Dedifferentiated amniotic fluid mesenchymal stem cell (primary cell): Measurements from ENCODE around the gene SMAD3.

ENCODE experiments used
- DNase-seq: peaks from one replicate; pipeline ENCODE4 v3.0.0-alpha.2; 2016; ENCODE audit errors: extremely low spot score

Gene SMAD3

DNA sequence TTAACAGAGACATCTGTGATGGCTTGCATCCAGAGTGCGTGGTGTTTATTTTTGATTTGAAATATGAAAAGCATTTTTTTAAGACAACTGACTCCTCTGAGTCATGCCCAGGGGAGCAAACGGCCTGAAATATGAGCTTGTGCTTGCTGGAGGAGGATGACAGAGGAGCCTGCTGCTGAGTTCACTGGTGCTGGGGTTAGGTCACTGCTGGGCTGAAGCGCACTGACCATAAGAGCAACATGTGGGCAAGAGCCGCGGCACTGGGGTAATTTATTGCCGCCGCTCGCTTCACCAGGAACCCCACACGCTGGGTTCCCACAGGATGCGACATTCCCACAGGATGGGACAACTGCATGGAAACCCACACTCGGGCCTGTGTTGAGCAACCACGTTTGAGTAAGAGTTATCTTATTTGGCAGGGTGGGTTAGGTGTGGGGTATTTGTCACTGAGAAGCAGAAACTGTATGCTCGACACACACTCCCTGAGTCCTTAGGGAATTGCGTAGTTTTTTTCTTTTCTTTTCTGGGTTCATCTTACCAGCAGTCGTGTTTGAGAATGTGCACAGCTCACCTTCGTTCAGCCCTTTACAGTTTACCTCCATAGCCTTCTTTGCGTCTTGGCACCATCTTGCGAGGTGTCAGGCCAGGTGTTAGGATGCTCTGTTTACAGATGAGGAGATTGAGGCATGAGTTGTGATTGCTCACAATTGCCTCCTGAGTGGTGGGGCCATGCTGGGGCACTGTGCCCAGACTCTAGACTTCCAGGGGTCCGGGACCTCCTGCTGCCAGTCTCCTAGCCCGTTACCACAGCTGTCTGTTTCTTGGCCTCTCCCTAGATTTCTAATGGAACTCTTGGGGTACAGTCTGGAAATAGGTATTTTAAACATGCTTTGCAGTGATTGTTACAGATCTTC, 60.4 kb downstream of the SMAD3 start:
- peak; percentile 97 for DNase-seq

DNA sequence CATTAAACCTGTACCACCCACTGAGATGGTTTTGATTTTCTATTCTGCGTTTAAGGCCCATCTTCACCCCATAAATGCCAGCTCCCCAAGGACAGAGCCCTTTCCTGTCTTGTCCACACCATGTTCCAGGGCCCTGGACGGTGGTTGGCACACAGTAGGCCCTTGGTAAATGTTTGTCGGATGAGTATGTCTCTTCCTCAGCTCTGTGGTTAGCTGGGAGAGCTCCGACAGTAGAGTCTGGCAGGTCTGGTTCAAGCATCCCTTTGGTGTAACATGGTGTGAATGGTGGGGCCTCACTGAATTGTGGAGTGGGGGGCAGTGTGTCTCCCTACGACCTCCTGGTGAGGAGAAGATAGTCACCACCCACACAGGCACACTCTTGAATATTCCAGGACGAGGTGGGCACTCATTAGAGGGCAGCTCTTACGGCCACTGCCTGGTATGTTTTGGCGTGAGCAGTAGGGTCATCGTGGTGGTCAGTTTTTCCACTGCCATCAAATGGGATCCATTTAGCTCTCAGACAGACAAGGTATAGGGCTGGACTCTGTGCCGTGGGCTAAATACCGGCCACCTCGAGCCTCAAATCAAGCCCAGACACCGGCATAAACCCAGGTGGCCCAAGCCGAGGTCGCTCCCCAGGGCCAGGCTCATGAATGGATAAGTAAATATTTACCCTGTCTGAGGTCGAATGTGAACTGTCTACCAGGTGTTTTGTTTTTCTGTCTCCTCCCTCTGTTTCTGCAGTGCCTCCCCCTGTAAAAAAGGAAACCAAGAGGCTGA, 61.3 kb downstream of the SMAD3 start:
- DNase-seq = no peak

DNA sequence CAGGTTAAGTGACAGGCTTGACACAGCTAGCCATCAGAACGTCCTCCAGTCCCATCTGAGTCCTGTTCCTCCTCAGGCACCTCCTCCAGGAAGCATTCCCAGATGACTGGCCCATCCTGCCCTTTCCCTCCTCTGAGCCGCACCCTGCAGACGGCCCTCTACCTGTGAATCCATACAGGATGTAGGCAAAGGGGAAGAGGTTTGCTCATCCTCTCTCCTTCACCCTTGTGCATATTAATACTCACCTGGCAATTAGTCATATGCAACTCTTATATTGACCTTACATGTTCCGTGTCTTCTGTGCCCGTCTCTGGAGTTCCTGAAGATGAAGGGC, 61.9 kb downstream of the SMAD3 start:
- no peak for DNase-seq

DNA sequence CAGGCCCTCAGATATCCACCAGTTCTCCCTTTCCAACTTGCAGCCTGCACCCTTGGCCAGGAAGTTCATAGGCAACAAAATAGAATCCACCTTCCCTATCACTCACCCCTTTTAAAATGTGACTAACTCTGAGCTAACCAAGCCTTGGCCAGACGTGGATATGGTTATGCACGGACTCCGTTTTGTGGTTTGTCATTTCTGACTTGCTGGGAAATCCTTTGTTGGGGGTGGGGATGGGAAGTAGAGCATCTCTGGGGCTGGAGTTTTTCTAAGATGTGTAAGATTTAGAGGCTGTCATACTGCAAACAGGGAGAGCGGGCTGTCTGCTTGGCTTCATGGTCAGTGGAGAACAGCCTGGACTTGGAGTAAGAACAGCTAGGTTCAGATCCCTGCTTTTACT, 62.6 kb downstream of the SMAD3 start:
- DNase-seq = peak; percentile 81

DNA sequence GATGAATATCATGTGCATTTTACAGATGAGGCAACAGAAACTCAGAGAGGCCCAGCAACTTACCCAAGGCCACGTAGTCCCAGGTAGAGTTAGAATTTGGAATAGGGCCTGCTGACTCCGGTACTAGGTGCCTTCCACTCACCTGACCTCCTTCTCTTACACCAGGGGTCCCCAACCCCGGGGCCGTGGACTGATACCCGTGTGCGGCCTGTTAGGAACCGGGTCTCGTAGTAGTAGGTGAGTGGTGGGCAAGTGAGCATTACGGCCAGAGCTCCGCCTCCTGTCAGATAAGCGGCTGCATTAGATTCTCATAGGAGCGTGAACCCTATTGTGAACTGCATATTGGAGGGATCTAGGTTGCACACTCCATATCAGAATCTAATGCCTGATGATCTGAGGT, 64.8 kb downstream of the SMAD3 start:
- no peak for DNase-seq

DNA sequence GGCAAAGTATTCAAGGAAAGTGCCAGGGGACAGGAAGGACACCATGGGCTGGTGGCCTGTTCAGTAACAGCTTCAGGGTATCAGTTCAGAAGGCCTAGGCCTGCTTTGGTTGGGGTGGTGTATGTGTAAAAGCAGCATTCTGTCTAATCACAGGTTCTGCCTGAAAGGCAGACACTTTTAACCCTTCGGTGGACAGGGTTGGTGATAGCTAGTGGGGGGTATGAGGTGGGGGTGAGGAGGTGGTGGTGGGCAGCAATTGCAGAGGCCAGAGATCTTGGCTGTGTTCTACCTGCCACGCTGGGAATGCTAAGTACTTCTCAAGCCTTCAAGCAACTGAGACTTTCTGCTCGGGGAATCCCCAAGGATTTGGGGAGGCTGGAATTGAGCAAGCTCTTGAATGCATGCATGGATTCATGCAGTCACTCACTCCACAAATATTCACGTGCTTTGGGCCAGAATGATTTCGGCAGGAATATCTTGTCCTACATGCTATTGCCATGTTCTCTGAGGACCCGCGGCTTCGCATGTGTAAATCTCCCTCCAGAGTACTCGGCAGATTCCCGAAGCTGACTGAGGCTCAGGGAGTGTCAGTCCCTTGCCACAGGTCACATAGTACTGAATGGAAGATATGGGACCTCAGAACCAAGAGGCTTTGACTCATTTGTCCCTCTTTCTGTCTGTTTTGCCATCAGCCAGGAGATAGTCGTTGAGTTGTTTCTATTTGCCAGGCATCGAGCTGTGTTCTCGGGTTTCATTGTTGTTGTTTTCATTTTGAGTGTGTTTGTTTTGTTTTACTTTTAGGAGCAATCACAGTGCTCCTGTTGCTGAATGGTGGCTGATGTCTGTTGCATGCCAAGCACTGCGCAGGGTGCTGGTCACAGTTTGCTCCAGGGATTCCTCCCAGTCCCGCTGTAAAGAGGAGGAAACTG, 65.5 kb downstream of the SMAD3 start:
- no peak for DNase-seq

DNA sequence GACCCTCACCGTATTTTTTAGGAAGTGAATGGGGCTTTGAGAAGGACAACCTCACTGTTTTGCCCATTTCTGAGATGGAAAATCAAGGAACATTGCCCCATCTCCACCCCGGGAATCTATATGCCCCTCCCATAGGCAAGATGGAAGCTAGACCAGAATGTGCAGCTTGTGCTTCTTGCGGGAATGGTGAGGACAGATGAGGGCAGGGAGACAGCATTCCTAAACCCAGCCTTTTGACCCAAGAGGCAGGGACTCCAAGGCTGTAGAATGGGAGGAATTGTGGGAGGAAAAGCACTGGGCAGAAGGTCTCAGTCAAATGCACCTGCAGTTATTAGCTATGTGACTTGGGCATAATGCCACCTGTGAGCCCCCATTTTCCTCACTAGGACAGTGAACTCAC, 66.9 kb downstream of the SMAD3 start:
- no peak for DNase-seq

DNA sequence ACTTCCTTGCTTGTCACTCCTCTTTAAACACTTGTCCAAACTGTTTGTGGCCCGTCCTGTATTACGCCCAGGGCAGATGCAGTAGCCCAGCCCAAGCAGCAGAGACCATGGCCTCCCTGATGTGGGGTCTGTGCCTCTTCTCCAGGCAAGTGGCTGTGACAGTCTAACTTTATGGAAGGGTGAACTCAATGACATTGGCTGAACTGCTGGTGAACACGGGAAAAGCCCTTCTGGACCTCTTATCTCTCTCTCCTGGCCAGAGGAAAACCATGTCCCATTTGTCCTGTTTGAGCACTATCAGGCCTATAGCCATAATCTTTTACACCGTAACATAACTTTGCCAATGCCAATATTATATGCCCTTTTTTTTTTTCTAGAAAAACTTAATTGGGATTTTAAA, 67.6 kb downstream of the SMAD3 start:
- no peak for DNase-seq

DNA sequence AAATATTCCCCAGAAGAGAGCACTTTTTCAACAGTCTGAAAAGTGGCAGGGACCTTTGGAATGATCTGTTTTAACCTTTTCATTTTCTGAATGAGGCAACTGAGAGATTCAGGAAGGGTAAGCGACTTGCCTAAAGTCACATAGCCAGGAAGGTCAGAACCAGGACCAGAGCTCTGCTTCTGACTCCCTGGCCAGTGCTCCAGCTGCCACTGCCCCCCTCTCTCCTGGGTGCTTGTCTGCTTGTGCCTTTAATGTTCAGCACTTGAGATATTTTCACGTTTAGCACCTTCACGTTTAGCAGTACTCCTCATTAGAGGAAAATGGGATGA, 68.3 kb downstream of the SMAD3 start:
- DNase-seq = no peak

DNA sequence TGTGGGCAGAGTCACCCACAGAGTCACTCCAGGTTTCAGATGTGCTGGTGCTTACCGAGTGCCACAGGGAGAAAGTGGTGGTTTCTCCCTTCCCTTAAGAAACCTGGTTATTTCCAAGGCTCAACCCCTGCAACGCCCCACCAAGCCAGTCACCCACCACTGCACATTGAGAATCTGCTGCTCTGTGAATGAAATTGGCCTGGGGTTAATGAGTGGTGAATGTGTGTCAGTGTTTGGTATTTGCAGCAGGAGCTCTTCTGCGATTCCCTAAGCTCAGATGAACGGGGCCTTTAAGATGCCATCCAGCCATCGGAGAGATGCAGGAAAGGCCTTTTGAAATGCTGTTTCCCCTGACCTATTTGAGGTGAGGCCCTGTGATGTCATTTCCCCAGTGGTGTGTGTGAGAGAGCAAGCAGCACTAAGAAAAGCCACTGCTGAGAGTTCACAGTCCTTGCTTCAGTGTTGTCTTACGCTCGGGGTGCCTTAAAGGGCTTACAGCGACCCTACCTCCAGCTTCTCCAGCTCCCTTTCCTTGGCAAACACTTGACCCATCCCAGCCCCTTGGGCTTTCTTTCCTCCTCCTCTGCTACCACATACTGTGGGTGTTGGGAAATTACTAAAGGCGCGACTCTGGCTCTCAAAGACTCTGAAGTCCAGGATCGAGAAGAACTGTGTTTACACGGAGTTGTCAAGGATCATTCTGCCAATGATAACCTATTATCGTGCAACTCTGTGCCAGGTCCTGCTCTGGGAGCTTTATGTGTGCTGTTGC, 68.9 kb downstream of the SMAD3 start:
- DNase-seq = no peak

DNA sequence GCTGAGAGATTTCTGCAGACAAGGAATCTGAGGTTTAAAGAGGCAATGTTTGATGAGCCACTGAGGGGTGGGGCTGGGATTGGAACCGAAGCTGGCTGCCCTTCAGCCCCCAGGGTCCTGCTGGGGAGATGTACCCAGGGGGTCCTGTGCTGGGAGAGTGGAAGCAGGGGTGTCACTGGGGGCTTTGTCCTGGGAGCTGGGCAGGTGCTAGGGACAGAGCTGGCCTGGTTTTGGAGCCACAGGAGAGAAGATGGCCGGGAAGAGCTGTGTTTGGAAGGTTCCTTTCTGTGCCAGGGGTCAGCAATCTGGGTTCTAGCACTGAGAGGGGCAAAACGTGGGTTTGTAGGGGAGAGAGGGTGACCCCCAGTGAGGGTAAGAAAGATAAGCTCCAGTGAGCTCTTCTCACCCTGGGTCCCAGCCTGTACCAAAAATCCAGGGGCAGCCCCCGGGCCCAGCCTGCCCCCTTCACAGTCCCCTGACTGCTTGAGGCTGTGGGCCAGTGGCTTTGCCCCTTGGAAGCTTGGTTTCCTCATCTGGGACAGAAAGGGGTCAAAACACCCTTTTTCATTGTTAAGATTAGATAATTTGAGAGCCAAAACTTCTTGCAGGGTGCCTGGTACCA, 69.6 kb downstream of the SMAD3 start:
- no peak for DNase-seq

DNA sequence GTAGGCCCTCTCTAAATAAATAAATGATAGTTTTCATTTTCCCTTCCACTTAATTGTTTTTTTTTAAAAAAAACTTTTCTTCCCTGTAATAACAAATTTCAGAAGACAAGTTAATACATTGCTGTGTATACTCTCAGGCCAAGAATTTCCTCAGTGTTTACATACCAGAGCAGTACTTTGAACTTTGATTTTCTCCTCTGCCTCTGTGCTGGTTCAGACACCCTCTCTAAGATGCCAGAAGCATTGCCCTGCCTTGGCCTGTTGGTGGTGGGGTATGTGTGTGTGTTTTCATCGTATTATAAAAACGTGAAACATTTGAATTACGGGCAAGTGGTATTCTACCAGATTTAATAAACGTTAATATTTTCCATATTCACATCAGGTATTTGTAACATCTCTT, 70.1 kb downstream of the SMAD3 start:
- DNase-seq = peak; percentile 78

DNA sequence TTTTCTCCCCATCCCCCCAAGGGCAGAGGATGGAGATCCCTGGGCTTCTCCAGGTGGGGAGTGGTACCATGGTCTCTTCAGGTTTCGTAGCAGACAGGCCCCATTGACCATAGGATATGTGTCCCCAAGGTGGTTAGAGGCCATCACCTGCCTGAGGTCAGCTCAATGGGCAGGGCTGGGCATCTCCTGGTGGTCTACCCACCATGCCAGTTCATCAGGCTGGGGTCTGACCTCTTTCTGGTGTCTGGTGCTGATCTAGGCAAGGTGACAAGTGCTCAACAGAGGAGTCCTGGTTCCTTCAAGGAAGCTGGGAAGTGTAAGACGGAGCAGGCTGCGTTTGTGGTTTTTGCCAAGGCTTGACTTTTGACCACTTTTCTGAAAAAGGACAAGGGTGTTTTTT, 71.4 kb downstream of the SMAD3 start:
- DNase-seq = no peak

DNA sequence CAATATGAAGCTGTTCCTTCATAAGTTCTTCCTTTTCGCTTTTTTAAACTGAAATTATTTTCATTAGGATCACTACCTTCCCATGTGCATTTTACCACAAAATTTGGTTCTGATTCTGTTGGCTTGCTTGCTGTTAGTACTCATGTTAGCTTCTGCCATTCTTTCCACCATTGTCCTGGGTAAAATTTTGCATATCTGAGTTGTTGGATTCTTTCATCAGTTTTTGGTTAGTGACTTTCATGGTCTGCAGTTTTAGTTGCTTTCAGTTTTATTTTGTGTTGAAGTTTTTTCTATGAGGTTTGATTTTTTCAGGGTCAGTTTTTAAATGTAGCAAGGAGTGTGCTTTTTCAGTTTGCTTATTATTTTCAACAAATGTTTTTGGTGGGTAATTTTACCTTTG, 71.9 kb downstream of the SMAD3 start:
- DNase-seq = no peak

DNA sequence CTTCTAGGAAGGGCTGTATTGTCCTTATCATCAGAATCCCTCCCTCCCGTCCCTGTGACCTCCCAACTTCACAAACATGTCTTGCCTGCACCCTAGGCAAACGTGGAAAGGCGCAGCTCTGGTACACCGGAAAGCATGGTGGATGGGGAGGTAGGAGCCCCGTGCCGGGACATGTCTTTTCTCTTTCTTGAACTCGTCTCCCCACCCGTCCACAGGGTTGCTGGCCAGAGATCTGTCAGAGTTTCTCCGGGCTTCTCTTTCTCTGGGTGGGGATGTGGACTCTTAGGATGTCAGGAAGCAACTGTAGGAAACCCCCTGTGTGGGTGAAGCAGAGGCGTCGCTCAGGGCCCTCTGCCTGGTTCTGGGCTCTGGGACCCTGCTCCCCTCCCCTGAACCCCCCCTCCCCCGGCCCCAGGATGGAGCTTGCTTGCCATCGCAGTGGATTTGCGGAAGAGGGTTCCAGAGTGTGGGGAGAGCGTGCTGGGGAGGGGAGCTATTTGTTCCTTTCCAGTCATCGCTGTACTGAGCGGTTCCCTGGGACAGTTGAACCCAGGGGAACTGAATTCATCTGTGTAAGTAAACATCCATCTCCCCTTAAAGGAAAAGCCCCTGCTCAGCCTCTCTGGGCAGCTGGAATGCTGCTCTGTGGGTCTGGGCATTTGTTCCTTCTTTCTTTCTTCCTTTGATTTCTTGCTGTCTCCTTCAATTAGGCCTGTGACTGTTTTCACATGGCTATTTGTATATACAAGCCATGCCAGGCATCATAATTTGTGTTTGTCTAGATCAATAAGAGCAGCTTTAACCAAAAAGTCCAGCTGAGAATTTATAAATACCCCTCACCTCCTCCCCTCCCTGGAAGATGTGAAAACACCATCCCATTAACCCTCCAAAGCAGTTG, 72.8 kb downstream of the SMAD3 start:
- DNase-seq = no peak

DNA sequence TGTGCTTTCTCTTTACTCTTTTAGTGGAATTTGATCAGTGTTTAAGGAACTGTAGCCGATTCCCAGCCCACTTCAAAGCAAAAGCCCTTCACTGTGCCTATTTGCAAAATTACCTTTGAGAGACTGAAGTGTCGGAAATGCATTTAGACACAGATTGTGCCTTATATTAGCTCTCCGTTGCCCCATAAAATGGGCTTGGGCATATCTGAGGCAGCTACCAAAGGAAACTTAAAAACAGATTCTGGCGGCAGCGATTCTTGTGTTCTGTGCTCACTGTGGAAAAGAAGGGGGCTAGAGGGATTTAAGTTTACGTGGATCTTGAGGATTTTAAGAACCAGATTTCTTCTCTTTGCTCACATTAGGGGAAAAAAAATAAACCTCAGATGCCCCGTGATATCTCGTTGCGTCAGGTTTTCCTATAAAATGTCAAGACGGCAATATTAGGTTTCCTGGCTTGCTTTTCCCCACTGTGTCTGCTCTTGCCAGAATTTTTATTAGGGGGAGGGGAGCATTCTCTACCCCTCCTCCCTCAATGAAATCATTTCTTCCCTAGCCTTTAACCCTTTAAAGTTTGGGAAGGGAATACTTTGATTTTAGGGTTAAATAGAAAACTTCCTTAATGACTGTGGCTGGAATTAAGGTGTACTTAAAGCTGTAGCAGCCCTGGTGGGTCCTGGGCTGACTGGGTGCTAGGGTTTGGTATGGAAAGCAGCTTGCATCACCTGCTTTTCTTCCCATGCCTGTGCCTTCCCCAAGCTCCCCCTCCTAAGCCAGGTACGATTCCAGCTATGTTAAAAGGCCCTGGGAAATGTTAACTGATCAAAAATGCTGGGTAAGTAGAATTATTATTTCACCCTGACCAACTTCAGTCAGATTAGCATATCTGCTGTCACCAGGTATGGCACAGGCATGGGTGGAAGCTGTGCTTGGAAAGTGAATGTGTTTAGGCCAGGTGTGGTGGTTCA, 73.8 kb downstream of the SMAD3 start:
- no peak for DNase-seq

DNA sequence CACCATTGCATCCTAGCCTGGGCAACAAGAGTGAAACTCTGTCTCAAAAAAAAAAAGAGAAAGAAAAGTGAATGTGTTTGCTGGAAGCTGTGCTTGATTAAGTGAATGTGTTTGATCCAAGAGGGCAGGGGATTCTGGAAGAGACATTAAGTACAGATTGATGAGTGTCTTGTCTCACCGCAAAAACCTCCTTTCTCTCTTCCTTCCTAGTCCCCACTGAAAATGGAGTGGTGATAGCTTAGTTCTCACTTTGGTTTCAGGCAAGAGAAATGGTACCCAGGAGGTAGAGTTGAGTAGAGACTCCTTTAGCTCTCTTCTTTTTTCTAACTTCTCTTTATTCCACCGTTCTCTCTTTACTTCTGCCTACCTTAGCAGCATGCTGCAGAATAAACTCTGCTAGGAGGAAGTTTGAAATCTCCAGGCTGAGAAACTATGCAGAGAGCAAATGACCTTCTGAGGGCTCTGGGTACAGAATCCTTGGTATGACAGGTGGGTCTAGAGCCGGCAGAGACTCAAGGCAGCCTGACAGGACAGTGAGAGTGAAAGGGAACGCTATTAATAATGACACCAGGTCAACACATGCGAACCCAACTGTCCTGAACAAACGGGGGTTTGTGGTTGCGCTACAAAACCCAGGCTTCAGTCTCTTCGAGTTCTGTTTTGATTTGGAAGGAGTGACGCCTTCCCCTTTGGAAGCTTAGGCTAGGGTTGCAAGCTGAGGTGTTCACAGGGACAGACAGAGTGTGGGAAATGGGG, 74.9 kb downstream of the SMAD3 start:
- no peak for DNase-seq
